ENCODE measurements around the gene LIMS4.
"Not testable (repeated sequence)": the region's sequence is repeated elsewhere in the genome, so short reads cannot be mapped to it uniquely, and the experiment has no call there.

LIMS4 gene

DNA sequence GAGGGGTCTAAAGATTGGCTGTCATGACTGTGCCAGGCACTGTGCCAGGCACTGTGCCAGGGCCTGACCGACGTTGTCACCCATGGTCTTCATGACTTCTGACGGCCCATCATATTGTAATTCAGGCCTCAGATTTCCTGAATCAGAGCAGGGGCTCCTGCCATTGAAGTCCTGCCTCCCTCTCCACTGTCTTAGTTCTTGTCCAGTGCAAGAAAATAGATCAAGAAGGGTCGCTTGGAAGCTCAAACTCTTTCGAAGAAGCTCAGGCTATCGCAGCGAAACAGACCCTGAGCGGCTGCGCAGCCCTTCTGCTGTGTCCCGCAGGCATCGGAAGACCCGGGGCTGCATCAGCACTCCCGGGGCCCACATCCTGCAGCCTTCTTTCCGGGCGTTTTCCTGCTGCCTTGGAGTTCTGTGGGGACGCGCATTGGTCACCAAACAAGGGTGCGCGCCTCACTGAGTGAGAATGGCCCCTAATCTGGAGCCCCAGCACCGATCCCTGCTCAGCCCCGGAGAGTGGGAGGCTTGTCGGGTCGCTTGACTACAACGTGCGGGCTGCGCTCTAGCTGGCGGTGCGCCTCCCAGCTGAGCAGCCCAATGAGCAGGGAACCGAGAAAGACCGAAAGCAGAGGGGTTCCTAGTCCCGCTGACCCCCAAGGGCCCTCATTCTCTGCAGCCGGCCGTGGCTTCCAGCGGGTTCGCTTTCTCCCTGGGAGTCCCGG lies 49.6 kb downstream of the LIMS4 start:
- not testable (repeated sequence) for H3K27me3 Mint-ChIP-seq (ENCODE audit: low read depth); H3K4me3 Mint-ChIP-seq; H3K9me3 Mint-ChIP-seq; H3K36me3 Mint-ChIP-seq (ENCODE audit: low read depth); H3K4me1 Mint-ChIP-seq (ENCODE audit: low read depth); H3K27ac Mint-ChIP-seq

DNA sequence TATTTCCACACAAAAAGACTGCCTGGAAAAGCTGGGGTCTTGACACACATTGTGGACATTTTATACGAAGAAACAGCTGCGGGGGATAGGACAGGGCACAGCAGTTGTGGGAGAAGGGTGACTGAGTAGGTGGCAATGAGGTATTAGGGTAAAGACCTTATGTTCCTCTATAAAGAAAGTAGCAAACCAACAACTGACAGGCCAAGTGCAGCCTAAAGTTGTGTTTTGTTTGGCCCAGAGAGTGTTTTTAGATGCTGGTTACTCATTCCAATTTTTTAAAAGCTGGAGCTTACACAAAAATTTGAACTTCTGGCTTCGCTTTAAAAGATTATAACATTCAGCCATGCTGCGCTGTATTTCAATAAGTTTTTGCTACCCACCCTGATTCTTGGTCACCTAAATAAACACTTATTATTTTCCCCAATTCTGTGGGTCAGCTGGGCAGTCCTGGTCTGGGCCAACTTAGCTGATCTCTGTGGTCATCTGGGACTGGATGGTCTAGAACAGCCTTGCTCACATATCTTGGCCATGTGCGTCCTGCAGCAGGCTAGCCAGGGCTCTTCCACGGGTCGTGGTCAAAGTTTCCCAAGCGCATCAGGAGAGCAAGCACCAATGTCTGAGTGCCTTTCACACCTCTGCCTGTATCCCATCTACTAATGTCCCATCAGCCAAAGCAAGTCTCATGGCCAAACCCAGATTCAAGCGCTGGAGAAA lies 51.8 kb downstream of the LIMS4 start:
- not testable (repeated sequence) for H3K36me3 Mint-ChIP-seq (ENCODE audit: low read depth); H3K27ac Mint-ChIP-seq; H3K27me3 Mint-ChIP-seq (ENCODE audit: low read depth); H3K4me1 Mint-ChIP-seq (ENCODE audit: low read depth); H3K9me3 Mint-ChIP-seq; H3K4me3 Mint-ChIP-seq

- not testable (repeated sequence) for H3K27ac Mint-ChIP-seq; H3K27me3 Mint-ChIP-seq (ENCODE audit: low read depth); H3K9me3 Mint-ChIP-seq; H3K36me3 Mint-ChIP-seq (ENCODE audit: low read depth); H3K4me3 Mint-ChIP-seq; H3K4me1 Mint-ChIP-seq (ENCODE audit: low read depth)
Observed at GRCh38 chr2:110407142-110407541, 65.5 kb downstream of the LIMS4 start.

DNA sequence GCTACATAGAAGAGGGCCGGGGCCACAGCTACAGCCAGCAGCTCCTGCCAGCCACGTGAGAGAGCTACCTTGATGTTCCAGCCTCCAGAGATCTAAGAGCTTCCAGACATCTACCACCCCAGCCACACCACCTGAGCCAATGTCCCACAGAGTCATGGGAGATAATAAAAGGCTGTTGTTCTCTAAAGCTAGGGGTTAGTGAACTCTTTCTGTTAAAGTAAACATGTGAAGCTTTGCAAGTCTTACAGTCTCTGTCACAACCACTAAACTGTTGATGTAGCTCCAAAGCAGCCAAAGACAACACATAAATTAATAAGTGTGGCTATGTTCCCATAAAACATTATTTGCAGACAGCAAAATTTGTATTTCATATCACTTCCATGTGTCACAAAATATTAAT lies 67.6 kb downstream of the LIMS4 start:
- not testable (repeated sequence) for H3K27ac Mint-ChIP-seq; H3K9me3 Mint-ChIP-seq; H3K27me3 Mint-ChIP-seq (ENCODE audit: low read depth); H3K36me3 Mint-ChIP-seq (ENCODE audit: low read depth); H3K4me3 Mint-ChIP-seq; H3K4me1 Mint-ChIP-seq (ENCODE audit: low read depth)

DNA sequence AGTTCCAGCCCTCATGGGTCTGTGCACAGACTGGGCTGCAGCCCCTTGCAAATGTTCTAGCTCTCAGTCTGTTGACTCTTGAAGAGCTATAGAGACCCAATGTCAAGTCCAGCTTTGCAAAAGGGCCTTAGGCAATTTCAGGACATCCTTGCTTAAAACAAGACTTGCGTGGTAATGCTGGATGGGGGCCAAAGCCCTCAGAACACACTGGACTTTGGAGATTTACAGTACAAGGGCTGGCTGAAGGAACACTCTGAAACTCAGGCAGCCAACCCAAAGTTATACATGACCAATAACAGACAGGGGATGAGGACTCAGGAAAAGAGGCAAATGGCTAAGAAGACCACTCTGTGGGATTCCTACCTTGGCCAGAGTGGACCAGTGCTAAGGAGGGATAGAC lies 68.4 kb downstream of the LIMS4 start:
- H3K27ac Mint-ChIP-seq; H3K27me3 Mint-ChIP-seq (ENCODE audit: low read depth); H3K9me3 Mint-ChIP-seq; H3K36me3 Mint-ChIP-seq (ENCODE audit: low read depth); H3K4me1 Mint-ChIP-seq (ENCODE audit: low read depth); H3K4me3 Mint-ChIP-seq: not testable (repeated sequence)

- H3K4me1 Mint-ChIP-seq (ENCODE audit: low read depth); H3K27ac Mint-ChIP-seq; H3K27me3 Mint-ChIP-seq (ENCODE audit: low read depth); H3K36me3 Mint-ChIP-seq (ENCODE audit: low read depth); H3K9me3 Mint-ChIP-seq; H3K4me3 Mint-ChIP-seq: not testable (repeated sequence)
Observed at GRCh38 chr2:110401001-110401618, 71.5 kb downstream of the LIMS4 start.

- H3K27ac Mint-ChIP-seq; H3K4me3 Mint-ChIP-seq; H3K27me3 Mint-ChIP-seq (ENCODE audit: low read depth); H3K36me3 Mint-ChIP-seq (ENCODE audit: low read depth); H3K9me3 Mint-ChIP-seq; H3K4me1 Mint-ChIP-seq (ENCODE audit: low read depth): not testable (repeated sequence)
Observed at GRCh38 chr2:110399378-110399777, 73.2 kb downstream of the LIMS4 start.

DNA sequence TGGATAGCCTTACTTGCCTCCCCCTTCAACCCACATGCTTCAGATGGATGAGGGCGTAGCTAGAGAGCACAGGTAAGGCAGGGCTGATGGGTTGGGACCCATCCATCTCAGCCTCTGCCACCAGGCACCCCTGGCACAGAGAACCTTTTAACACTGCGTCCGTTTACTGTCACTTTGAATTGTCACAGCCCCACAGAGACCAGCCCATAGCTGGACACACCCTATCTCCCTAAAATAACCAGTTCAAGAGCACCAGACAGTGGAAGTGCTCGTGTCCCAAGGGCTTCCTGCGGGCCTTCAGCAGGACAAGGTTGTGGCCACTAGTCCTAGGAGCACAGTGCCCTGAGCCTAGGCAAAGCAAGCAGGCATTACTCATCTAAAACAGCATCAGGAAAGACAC lies 76.6 kb downstream of the LIMS4 start:
- H3K4me3 Mint-ChIP-seq; H3K36me3 Mint-ChIP-seq (ENCODE audit: low read depth); H3K4me1 Mint-ChIP-seq (ENCODE audit: low read depth); H3K9me3 Mint-ChIP-seq; H3K27ac Mint-ChIP-seq; H3K27me3 Mint-ChIP-seq (ENCODE audit: low read depth): not testable (repeated sequence)
